WTC11 (cell line): ENCODE measurements around the gene FMO4. TPM values are rescaled to one million over a fixed set of nuclear protein-coding genes. Genes with fewer than 3 reads are reported as not detected.

Experiments
- ATAC-seq: fragments of 200-7000 bp; cut with Tn5 transposase; 2 replicates; pipeline ENCODE4 v1.10.0; 2021; ENCODE audit warnings: mild to moderate bottlenecking, moderate library complexity
- CTCF ChIA-PET: fragments of 300-600 bp; sonication (Branson Sonifier 250); formaldehyde crosslinking; loops from one replicate; lab custom pipeline; 2021; ENCODE audit warnings: antibody characterized with exemption; lab: Charles Lee
- POLR2A ChIA-PET: fragments of 350-600 bp; sonication (Branson Sonifier 250); formaldehyde crosslinking; loops from one replicate; lab custom pipeline; 2021; ENCODE audit warnings: antibody characterized with exemption; lab: Charles Lee
- DNase-seq: peaks from one replicate; pipeline ENCODE4 v3.0.0; 2021; ENCODE audit warnings: low spot score
- H3K27ac Mint-ChIP-seq: 2 replicates; pipeline ENCODE4 v1.8.0; 2021; ENCODE audit warnings: mixed read lengths
- H3K27me3 Mint-ChIP-seq: 2 replicates; pipeline ENCODE4 v1.8.0; 2021; ENCODE audit warnings: low read depth, mild to moderate bottlenecking, moderate library complexity, mixed read lengths
- H3K36me3 Mint-ChIP-seq: 2 replicates; pipeline ENCODE4 v1.8.0; 2021; ENCODE audit warnings: mixed read lengths
- H3K4me1 Mint-ChIP-seq: 2 replicates; pipeline ENCODE4 v1.8.0; 2022; ENCODE audit warnings: mixed read lengths
- H3K4me3 Mint-ChIP-seq: 2 replicates; pipeline ENCODE4 v1.8.0; 2021; ENCODE audit warnings: mild to moderate bottlenecking, moderate library complexity, mixed read lengths
- H3K9me3 Mint-ChIP-seq: 2 replicates; pipeline ENCODE4 v1.8.0; 2021; ENCODE audit warnings: mixed read lengths
- ATF1 ChIP-seq: sonication (generic); formaldehyde crosslinking; IDR thresholded peaks from 2 replicates; pipeline ENCODE4 v1.8.1; 2023; ENCODE audit warnings: mild to moderate bottlenecking, moderate library complexity, missing genetic modification reagents
- FOXK1 ChIP-seq: sonication (generic); formaldehyde crosslinking; IDR thresholded peaks from 2 replicates; pipeline ENCODE4 v1.8.0; 2022; ENCODE audit warnings: mild to moderate bottlenecking, moderate library complexity, missing genetic modification reagents
- FOXP1 ChIP-seq: sonication (generic); formaldehyde crosslinking; IDR thresholded peaks from 2 replicates; pipeline ENCODE4 v1.8.0; 2022; ENCODE audit warnings: missing genetic modification reagents, mild to moderate bottlenecking, moderate library complexity, borderline replicate concordance
- GTF2I ChIP-seq: fragments of 250-450 bp; sonication (Bioruptor Pico); conservative IDR thresholded peaks from 2 replicates; pipeline ENCODE4 v1.4.0; 2021; ENCODE audit warnings: mild to moderate bottlenecking
- HMGA2 ChIP-seq: fragments of 250-450 bp; sonication (Bioruptor Pico); IDR thresholded peaks from 2 replicates; pipeline ENCODE4 v1.4.0; 2021; ENCODE audit warnings: mild to moderate bottlenecking, moderate library complexity
- IRF2 ChIP-seq: sonication (generic); formaldehyde crosslinking; IDR thresholded peaks from 2 replicates; pipeline ENCODE4 v1.8.0; 2022; ENCODE audit warnings: low read depth, missing genetic modification reagents, borderline replicate concordance
- JUN ChIP-seq: sonication (generic); formaldehyde crosslinking; IDR thresholded peaks from 2 replicates; pipeline ENCODE4 v1.8.0; 2023; ENCODE audit warnings: mild to moderate bottlenecking, missing genetic modification reagents
- KAT7 ChIP-seq: sonication (generic); formaldehyde crosslinking; IDR thresholded peaks from 2 replicates; pipeline ENCODE4 v1.8.1; 2023; ENCODE audit warnings: missing genetic modification reagents, mild to moderate bottlenecking, borderline replicate concordance
- NR2C2 ChIP-seq: sonication (generic); formaldehyde crosslinking; IDR thresholded peaks from 2 replicates; pipeline ENCODE4 v1.8.0; 2022; ENCODE audit warnings: mild to moderate bottlenecking, missing genetic modification reagents
- NR3C1 ChIP-seq: sonication (generic); formaldehyde crosslinking; conservative IDR thresholded peaks from 2 replicates; pipeline ENCODE4 v1.8.1; 2023; ENCODE audit warnings: low read depth, mild to moderate bottlenecking, missing genetic modification reagents
- RORB ChIP-seq: fragments of 250-450 bp; sonication (Bioruptor Pico); IDR thresholded peaks from 2 replicates; pipeline ENCODE4 v1.9.0; 2021; ENCODE audit warnings: mild to moderate bottlenecking
- SMAD3 ChIP-seq: sonication (generic); formaldehyde crosslinking; IDR thresholded peaks from 2 replicates; pipeline ENCODE4 v1.8.0; 2022; ENCODE audit warnings: missing genetic modification reagents, mild to moderate bottlenecking, borderline replicate concordance
- SMAD4 ChIP-seq: sonication (generic); formaldehyde crosslinking; IDR thresholded peaks from 2 replicates; pipeline ENCODE4 v1.8.0; 2022; ENCODE audit warnings: mild to moderate bottlenecking, missing genetic modification reagents
- TEAD4 ChIP-seq: sonication (generic); formaldehyde crosslinking; IDR thresholded peaks from 2 replicates; pipeline ENCODE4 v1.8.0; 2022; ENCODE audit warnings: mild to moderate bottlenecking, missing genetic modification reagents
- ZNF219 ChIP-seq: sonication (generic); formaldehyde crosslinking; IDR thresholded peaks from 2 replicates; pipeline ENCODE4 v1.8.0; 2023; ENCODE audit warnings: missing genetic modification reagents, mild to moderate bottlenecking, borderline replicate concordance
- ZNF396 ChIP-seq: fragments of 250-450 bp; sonication (Bioruptor Pico); IDR thresholded peaks from 2 replicates; pipeline ENCODE4 v1.8.0; 2021; ENCODE audit warnings: mild to moderate bottlenecking, moderate library complexity, borderline replicate concordance
- total RNA-seq: library from RNA; stranded (reverse); gene quantifications from 3 replicates; pipeline ENCODE4 v1.2.3, GENCODE V29; 2021
- TF ChIP-seq, protein P1 (sequence below): sonication (generic); formaldehyde crosslinking; IDR thresholded peaks from 2 replicates; pipeline ENCODE4 v1.8.0; 2023; ENCODE audit warnings: mild to moderate bottlenecking, missing genetic modification reagents
- TF ChIP-seq, protein P2 (sequence below): sonication (generic); formaldehyde crosslinking; IDR thresholded peaks from 2 replicates; pipeline ENCODE4 v1.8.0; 2022; ENCODE audit warnings: mild to moderate bottlenecking, missing genetic modification reagents
- TF ChIP-seq, protein P3 (sequence below): sonication (generic); formaldehyde crosslinking; IDR thresholded peaks from 2 replicates; pipeline ENCODE4 v1.8.0; 2023; ENCODE audit warnings: missing genetic modification reagents, mild to moderate bottlenecking, borderline replicate concordance
- TF ChIP-seq, protein P4 (sequence below): sonication (generic); formaldehyde crosslinking; IDR thresholded peaks from 2 replicates; pipeline ENCODE4 v1.8.0; 2022; ENCODE audit warnings: mild to moderate bottlenecking, missing genetic modification reagents
- TF ChIP-seq, protein P5 (sequence below): sonication (generic); formaldehyde crosslinking; IDR thresholded peaks from 2 replicates; pipeline ENCODE4 v1.8.1; 2022; ENCODE audit warnings: missing genetic modification reagents, borderline replicate concordance
- TF ChIP-seq, protein P6 (sequence below): fragments of 250-450 bp; sonication (Bioruptor Pico); IDR thresholded peaks from 2 replicates; pipeline ENCODE4 v1.9.0; 2021; ENCODE audit warnings: mild to moderate bottlenecking, borderline replicate concordance
- TF ChIP-seq, protein P7 (sequence below): sonication (generic); formaldehyde crosslinking; IDR thresholded peaks from 2 replicates; pipeline ENCODE4 v1.8.1; 2023; ENCODE audit warnings: mild to moderate bottlenecking, missing genetic modification reagents, moderate library complexity

FMO4 gene
- total RNA-seq, 1 experiment from 2014 or later, result 1.8 TPM

DNA sequence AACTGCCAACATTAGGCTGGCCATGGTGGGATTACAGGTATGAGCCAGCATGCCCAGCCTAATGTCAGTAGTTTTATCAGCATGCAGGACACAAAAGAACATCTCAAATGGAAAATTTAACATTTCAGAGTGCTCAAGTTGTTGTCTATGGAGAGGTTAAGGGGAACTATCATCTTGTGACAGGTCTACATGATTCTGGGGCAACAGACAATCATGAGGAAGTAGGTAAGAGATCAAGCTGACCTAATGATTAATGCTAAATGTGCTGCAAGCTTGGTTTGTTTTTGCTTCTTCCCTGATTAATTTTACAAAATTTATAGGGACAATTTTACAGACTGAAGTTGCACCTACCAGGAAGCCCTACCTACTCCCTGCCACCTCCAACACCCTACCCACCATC is 36.6 kb downstream of the FMO4 start (continued):
- no peak for TF ChIP-seq RORB (CRISPR knock-in tag)
- no peak for TF ChIP-seq JUN (CRISPR knock-in tag)
- TF ChIP-seq, protein P1, sequence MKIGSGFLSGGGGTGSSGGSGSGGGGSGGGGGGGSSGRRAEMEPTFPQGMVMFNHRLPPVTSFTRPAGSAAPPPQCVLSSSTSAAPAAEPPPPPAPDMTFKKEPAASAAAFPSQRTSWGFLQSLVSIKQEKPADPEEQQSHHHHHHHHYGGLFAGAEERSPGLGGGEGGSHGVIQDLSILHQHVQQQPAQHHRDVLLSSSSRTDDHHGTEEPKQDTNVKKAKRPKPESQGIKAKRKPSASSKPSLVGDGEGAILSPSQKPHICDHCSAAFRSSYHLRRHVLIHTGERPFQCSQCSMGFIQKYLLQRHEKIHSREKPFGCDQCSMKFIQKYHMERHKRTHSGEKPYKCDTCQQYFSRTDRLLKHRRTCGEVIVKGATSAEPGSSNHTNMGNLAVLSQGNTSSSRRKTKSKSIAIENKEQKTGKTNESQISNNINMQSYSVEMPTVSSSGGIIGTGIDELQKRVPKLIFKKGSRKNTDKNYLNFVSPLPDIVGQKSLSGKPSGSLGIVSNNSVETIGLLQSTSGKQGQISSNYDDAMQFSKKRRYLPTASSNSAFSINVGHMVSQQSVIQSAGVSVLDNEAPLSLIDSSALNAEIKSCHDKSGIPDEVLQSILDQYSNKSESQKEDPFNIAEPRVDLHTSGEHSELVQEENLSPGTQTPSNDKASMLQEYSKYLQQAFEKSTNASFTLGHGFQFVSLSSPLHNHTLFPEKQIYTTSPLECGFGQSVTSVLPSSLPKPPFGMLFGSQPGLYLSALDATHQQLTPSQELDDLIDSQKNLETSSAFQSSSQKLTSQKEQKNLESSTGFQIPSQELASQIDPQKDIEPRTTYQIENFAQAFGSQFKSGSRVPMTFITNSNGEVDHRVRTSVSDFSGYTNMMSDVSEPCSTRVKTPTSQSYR (CRISPR knock-in tag), result no peak
- TF ChIP-seq HMGA2 (CRISPR knock-in tag), result no peak
- no peak for TF ChIP-seq TEAD4
- TF ChIP-seq ATF1, result no peak
- TF ChIP-seq, protein P2, sequence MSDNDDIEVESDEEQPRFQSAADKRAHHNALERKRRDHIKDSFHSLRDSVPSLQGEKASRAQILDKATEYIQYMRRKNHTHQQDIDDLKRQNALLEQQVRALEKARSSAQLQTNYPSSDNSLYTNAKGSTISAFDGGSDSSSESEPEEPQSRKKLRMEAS (CRISPR knock-in tag), result no peak
- TF ChIP-seq, protein P3, sequence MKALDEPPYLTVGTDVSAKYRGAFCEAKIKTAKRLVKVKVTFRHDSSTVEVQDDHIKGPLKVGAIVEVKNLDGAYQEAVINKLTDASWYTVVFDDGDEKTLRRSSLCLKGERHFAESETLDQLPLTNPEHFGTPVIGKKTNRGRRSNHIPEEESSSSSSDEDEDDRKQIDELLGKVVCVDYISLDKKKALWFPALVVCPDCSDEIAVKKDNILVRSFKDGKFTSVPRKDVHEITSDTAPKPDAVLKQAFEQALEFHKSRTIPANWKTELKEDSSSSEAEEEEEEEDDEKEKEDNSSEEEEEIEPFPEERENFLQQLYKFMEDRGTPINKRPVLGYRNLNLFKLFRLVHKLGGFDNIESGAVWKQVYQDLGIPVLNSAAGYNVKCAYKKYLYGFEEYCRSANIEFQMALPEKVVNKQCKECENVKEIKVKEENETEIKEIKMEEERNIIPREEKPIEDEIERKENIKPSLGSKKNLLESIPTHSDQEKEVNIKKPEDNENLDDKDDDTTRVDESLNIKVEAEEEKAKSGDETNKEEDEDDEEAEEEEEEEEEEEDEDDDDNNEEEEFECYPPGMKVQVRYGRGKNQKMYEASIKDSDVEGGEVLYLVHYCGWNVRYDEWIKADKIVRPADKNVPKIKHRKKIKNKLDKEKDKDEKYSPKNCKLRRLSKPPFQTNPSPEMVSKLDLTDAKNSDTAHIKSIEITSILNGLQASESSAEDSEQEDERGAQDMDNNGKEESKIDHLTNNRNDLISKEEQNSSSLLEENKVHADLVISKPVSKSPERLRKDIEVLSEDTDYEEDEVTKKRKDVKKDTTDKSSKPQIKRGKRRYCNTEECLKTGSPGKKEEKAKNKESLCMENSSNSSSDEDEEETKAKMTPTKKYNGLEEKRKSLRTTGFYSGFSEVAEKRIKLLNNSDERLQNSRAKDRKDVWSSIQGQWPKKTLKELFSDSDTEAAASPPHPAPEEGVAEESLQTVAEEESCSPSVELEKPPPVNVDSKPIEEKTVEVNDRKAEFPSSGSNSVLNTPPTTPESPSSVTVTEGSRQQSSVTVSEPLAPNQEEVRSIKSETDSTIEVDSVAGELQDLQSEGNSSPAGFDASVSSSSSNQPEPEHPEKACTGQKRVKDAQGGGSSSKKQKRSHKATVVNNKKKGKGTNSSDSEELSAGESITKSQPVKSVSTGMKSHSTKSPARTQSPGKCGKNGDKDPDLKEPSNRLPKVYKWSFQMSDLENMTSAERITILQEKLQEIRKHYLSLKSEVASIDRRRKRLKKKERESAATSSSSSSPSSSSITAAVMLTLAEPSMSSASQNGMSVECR (CRISPR knock-in tag), result no peak
- TF ChIP-seq SMAD4, result no peak

DNA sequence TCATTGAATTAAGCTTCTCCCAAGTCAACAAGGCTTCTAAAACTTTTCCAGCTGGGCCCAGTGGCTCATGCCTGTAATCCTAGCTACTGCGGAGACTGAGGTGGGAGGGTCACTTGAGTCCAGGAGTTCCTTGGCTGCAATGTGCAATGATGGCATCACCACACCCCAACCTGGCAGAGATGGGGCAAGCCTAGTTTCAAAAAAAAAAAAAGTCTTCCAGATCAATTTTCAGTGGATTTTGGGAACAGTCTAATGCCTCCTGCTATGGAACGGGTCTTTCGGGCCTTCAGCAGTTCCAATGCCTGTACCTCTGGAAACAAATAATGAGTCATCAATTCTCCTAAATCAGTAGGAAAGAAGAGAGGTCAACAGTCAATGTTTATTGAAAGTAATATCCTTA is 38.0 kb downstream of the FMO4 start:
- no peak for ATAC-seq
- Mint-ChIP-seq H3K4me1 (peaks cover 16% of the 10 kb centered on the region), H3K27me3 (no peaks in the 10 kb centered on the region), H3K9me3 (peaks cover 14% of the 10 kb centered on the region), H3K27ac (no peak overlapping the region), H3K36me3 (peaks cover 11% of the 10 kb centered on the region), H3K4me3 (no peak overlapping the region)
- POLR2A ChIA-PET, result interaction anchor here (0.7 kb wide), 1 partner anchor 254 kb away, joined by 4 read pairs; no protein-coding TSS in a partner anchor
- no peak for DNase-seq
- CTCF ChIA-PET, result no interaction called here
- TF ChIP-seq NR3C1 (CRISPR knock-in tag) (no peak), IRF2 (CRISPR knock-in tag) (no peak), FOXP1 (CRISPR knock-in tag) (no peak), ZNF396 (CRISPR knock-in tag) (no peak), KAT7 (no peak), SMAD3 (CRISPR knock-in tag) (no peak), FOXK1 (CRISPR knock-in tag) (no peak), ZNF219 (CRISPR knock-in tag) (no peak), NR2C2 (no peak), GTF2I (CRISPR knock-in tag) (no peak)
- TF ChIP-seq, protein P4, sequence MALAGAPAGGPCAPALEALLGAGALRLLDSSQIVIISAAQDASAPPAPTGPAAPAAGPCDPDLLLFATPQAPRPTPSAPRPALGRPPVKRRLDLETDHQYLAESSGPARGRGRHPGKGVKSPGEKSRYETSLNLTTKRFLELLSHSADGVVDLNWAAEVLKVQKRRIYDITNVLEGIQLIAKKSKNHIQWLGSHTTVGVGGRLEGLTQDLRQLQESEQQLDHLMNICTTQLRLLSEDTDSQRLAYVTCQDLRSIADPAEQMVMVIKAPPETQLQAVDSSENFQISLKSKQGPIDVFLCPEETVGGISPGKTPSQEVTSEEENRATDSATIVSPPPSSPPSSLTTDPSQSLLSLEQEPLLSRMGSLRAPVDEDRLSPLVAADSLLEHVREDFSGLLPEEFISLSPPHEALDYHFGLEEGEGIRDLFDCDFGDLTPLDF (CRISPR knock-in tag), result no peak
- TF ChIP-seq, protein P5, sequence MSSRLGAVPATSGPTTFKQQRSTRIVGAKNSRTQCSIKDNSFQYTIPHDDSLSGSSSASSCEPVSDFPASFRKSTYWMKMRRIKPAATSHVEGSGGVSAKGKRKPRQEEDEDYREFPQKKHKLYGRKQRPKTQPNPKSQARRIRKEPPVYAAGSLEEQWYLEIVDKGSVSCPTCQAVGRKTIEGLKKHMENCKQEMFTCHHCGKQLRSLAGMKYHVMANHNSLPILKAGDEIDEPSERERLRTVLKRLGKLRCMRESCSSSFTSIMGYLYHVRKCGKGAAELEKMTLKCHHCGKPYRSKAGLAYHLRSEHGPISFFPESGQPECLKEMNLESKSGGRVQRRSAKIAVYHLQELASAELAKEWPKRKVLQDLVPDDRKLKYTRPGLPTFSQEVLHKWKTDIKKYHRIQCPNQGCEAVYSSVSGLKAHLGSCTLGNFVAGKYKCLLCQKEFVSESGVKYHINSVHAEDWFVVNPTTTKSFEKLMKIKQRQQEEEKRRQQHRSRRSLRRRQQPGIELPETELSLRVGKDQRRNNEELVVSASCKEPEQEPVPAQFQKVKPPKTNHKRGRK (CRISPR knock-in tag), result no peak
- TF ChIP-seq, protein P6, sequence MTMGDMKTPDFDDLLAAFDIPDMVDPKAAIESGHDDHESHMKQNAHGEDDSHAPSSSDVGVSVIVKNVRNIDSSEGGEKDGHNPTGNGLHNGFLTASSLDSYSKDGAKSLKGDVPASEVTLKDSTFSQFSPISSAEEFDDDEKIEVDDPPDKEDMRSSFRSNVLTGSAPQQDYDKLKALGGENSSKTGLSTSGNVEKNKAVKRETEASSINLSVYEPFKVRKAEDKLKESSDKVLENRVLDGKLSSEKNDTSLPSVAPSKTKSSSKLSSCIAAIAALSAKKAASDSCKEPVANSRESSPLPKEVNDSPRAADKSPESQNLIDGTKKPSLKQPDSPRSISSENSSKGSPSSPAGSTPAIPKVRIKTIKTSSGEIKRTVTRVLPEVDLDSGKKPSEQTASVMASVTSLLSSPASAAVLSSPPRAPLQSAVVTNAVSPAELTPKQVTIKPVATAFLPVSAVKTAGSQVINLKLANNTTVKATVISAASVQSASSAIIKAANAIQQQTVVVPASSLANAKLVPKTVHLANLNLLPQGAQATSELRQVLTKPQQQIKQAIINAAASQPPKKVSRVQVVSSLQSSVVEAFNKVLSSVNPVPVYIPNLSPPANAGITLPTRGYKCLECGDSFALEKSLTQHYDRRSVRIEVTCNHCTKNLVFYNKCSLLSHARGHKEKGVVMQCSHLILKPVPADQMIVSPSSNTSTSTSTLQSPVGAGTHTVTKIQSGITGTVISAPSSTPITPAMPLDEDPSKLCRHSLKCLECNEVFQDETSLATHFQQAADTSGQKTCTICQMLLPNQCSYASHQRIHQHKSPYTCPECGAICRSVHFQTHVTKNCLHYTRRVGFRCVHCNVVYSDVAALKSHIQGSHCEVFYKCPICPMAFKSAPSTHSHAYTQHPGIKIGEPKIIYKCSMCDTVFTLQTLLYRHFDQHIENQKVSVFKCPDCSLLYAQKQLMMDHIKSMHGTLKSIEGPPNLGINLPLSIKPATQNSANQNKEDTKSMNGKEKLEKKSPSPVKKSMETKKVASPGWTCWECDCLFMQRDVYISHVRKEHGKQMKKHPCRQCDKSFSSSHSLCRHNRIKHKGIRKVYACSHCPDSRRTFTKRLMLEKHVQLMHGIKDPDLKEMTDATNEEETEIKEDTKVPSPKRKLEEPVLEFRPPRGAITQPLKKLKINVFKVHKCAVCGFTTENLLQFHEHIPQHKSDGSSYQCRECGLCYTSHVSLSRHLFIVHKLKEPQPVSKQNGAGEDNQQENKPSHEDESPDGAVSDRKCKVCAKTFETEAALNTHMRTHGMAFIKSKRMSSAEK, result no peak
- TF ChIP-seq, protein P7, sequence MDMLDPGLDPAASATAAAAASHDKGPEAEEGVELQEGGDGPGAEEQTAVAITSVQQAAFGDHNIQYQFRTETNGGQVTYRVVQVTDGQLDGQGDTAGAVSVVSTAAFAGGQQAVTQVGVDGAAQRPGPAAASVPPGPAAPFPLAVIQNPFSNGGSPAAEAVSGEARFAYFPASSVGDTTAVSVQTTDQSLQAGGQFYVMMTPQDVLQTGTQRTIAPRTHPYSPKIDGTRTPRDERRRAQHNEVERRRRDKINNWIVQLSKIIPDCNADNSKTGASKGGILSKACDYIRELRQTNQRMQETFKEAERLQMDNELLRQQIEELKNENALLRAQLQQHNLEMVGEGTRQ (CRISPR knock-in tag), result no peak
